ENCODE data around the gene GPR132.

The GPR132 gene

DNA sequence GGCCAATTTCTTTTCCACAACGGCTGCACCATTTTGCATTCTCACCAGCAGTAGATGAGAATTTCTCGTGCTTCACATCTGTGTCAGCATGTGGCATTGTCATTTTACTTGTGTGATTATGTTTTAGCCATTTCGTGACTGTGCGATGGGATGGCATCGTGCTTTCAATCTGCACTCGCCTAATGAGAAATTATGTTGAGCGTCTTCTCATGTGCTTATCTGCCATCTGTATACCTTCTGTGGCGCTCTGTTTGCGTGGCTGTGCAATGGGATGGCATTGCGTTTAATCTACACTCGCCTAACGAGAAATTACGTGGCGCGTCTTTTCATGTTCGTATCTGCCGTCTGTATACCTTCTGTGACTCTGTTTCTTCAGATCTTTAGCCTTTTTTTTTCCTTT is 14.9 kb upstream of the GPR132 start:
- TF ChIP-seq FOXM1 (IDR thresholded peaks at IDR 0.05; ENCODE audit: borderline replicate concordance, low read depth) (no peak), YY1 (IDR thresholded peaks at IDR 0.05; ENCODE audit: low read depth) (no peak), EGR1 (IDR thresholded peaks at IDR 0.05) (no peak), NFIC (IDR thresholded peaks at IDR 0.05) (no peak)
- TF ChIP-seq, protein P1, sequence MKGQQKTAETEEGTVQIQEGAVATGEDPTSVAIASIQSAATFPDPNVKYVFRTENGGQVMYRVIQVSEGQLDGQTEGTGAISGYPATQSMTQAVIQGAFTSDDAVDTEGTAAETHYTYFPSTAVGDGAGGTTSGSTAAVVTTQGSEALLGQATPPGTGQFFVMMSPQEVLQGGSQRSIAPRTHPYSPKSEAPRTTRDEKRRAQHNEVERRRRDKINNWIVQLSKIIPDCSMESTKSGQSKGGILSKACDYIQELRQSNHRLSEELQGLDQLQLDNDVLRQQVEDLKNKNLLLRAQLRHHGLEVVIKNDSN (IDR thresholded peaks at IDR 0.05), result no peak
- TF ChIP-seq, protein P2, sequence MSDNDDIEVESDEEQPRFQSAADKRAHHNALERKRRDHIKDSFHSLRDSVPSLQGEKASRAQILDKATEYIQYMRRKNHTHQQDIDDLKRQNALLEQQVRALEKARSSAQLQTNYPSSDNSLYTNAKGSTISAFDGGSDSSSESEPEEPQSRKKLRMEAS (IDR thresholded peaks at IDR 0.05), result no peak; the same call in 1 of the 2 replicates
- TF ChIP-seq, protein P3, sequence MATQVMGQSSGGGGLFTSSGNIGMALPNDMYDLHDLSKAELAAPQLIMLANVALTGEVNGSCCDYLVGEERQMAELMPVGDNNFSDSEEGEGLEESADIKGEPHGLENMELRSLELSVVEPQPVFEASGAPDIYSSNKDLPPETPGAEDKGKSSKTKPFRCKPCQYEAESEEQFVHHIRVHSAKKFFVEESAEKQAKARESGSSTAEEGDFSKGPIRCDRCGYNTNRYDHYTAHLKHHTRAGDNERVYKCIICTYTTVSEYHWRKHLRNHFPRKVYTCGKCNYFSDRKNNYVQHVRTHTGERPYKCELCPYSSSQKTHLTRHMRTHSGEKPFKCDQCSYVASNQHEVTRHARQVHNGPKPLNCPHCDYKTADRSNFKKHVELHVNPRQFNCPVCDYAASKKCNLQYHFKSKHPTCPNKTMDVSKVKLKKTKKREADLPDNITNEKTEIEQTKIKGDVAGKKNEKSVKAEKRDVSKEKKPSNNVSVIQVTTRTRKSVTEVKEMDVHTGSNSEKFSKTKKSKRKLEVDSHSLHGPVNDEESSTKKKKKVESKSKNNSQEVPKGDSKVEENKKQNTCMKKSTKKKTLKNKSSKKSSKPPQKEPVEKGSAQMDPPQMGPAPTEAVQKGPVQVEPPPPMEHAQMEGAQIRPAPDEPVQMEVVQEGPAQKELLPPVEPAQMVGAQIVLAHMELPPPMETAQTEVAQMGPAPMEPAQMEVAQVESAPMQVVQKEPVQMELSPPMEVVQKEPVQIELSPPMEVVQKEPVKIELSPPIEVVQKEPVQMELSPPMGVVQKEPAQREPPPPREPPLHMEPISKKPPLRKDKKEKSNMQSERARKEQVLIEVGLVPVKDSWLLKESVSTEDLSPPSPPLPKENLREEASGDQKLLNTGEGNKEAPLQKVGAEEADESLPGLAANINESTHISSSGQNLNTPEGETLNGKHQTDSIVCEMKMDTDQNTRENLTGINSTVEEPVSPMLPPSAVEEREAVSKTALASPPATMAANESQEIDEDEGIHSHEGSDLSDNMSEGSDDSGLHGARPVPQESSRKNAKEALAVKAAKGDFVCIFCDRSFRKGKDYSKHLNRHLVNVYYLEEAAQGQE (IDR thresholded peaks at IDR 0.05; ENCODE audit: low read depth), result no peak

DNA sequence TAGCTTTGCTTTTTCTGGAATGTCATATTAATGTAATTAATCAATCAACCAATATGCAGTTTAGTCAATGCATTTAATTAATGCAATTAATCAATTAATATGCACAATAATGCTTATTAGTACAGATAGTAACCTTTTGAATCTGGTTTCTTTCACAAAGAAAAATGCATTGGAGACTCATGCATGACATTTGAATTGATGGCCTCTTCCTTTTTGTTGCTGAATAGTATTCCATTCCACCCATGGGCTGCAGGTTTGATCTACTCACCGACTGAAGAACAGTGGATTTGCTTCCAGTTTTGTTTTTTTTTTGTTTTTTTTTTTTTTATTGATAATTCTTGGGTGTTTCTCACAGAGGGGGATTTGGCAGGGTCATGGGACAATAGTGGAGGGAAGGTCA is 13.1 kb upstream of the GPR132 start:
- TF ChIP-seq, protein P1 (IDR thresholded peaks at IDR 0.05), result no peak
- TF ChIP-seq, protein P2 (IDR thresholded peaks at IDR 0.05), result no peak
- TF ChIP-seq CREB1 (IDR thresholded peaks at IDR 0.05; ENCODE audit: low read depth), result no peak
- no peak for TF ChIP-seq FOXM1 (IDR thresholded peaks at IDR 0.05; ENCODE audit: borderline replicate concordance, low read depth)

DNA sequence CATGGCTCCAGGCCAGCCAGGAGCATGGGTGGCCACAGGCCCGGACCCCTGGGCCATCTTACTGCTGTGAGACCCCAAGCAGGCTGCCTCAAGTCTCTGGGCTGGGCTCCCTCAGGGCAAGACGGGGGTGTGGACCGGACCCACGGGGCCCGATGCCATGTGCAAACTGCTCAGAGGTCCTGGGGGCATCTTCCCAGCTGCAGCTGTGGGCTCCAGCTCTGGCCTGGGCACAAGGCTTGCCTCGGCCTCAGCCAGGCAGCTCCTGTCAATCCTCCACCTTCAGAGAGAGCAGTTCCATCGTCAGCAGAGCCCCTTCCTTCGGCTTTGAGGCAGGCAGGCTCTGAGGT is 12.4 kb upstream of the GPR132 start:
- no peak for TF ChIP-seq YY1 (IDR thresholded peaks at IDR 0.05; ENCODE audit: low read depth)
- TF ChIP-seq CEBPB (IDR thresholded peaks at IDR 0.05), result no peak
- no peak for TF ChIP-seq NFIC (IDR thresholded peaks at IDR 0.05)
- no peak for TF ChIP-seq EP300 (IDR thresholded peaks at IDR 0.05; ENCODE audit: borderline replicate concordance)
- TF ChIP-seq, protein P2 (IDR thresholded peaks at IDR 0.05), result no peak
- no peak for TF ChIP-seq TAF1 (IDR thresholded peaks at IDR 0.05; ENCODE audit: low read depth)
- TF ChIP-seq FOXM1 (IDR thresholded peaks at IDR 0.05; ENCODE audit: borderline replicate concordance, low read depth), result no peak
- TF ChIP-seq, protein P1 (IDR thresholded peaks at IDR 0.05), result no peak
- no peak for TF ChIP-seq EGR1 (IDR thresholded peaks at IDR 0.05)
- no peak for TF ChIP-seq CREB1 (IDR thresholded peaks at IDR 0.05; ENCODE audit: low read depth)
- TF ChIP-seq TCF12 (IDR thresholded peaks at IDR 0.05; ENCODE audit: low read depth), result no peak

DNA sequence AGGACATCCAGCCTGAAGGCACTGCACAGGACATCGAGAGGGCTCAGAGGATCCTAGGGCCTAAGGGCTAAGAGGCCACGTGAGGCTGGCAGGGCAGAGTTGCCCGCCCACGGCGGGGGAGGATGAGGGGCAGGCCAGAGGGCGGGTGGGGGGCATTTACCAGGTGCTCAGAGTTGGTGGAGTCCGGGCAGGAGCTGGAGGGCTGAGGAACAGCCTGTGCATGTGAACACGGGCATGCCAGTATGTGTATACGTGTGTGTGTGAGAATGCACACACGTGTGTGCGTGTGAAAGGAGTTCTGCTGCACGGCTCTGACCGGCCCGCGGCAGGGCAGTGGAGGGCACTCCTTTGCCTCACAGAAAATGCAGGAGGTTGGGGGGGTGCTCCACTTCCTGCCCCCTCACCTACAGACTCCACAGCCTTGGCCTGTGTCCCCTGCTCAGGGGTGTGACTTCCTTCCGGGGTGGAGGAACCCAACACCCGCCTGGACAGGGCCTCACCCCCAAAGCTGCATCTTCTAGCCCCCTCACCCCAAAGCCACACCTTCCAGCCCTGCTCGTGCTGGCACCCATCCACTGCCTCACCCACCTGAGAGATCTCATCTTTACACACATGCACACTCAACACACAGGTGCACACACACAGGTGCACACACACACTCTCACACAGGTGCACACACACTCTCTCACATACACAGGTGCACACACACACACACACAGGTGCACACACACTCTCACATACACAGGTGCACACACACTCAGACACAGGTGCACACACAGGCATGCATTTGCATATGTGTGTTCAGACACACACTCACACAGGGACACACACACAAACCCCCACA is 11.8 kb upstream of the GPR132 start:
- TF ChIP-seq TCF12 (IDR thresholded peaks at IDR 0.05; ENCODE audit: low read depth) (no peak), TEAD4 (IDR thresholded peaks at IDR 0.05) (no peak), FOXM1 (IDR thresholded peaks at IDR 0.05; ENCODE audit: borderline replicate concordance, low read depth) (no peak), EGR1 (IDR thresholded peaks at IDR 0.05) (no peak), TAF1 (IDR thresholded peaks at IDR 0.05; ENCODE audit: low read depth) (no peak), CEBPB (IDR thresholded peaks at IDR 0.05) (no peak), YY1 (IDR thresholded peaks at IDR 0.05; ENCODE audit: low read depth) (no peak), CREB1 (IDR thresholded peaks at IDR 0.05; ENCODE audit: low read depth) (no peak), EP300 (IDR thresholded peaks at IDR 0.05; ENCODE audit: borderline replicate concordance) (no peak), NFIC (IDR thresholded peaks at IDR 0.05) (no peak), ZBTB7A (IDR thresholded peaks at IDR 0.05; ENCODE audit: low read depth) (no peak)
- TF ChIP-seq, protein P2 (IDR thresholded peaks at IDR 0.05), result no peak
- TF ChIP-seq, protein P3 (IDR thresholded peaks at IDR 0.05; ENCODE audit: low read depth), result no peak
- TF ChIP-seq, protein P1 (IDR thresholded peaks at IDR 0.05), result no peak

DNA sequence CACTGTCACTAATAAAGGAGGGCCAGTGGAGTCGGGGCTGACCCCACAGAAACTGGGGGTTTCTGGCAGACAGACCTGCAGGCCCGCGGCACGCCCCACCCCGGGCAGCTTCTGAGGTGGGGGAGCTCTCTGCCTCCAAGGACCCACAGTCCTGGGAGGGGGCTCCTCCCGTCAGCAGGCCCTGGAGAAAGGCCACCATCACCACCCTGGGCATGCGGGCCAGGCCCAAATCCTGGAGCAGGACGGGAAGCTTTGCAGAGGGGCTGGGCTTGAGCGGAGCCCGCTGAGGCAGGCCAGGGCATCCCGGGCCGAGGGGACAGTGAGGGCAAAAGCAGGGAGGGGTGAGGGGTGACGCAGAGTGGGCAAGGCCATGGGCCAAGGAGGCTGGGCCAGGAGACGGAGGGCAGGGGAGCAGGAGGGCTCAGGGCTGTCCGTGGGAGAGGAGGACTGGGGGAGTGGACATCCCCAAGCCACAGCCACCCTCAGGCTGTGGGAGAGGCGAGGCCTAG is 11.1 kb upstream of the GPR132 start:
- TF ChIP-seq EGR1 (IDR thresholded peaks at IDR 0.05) (no peak), CREB1 (IDR thresholded peaks at IDR 0.05; ENCODE audit: low read depth) (no peak), TEAD4 (IDR thresholded peaks at IDR 0.05) (no peak), ZBTB7A (IDR thresholded peaks at IDR 0.05; ENCODE audit: low read depth) (no peak), TAF1 (IDR thresholded peaks at IDR 0.05; ENCODE audit: low read depth) (no peak), YY1 (IDR thresholded peaks at IDR 0.05; ENCODE audit: low read depth) (no peak), RAD21 (IDR thresholded peaks at IDR 0.05; ENCODE audit: low read depth) (no peak), TCF12 (IDR thresholded peaks at IDR 0.05; ENCODE audit: low read depth) (no peak), EP300 (IDR thresholded peaks at IDR 0.05; ENCODE audit: borderline replicate concordance) (no peak), NFIC (IDR thresholded peaks at IDR 0.05) (no peak), CEBPB (IDR thresholded peaks at IDR 0.05) (no peak), FOXM1 (IDR thresholded peaks at IDR 0.05; ENCODE audit: borderline replicate concordance, low read depth) (no peak)
- TF ChIP-seq, protein P2 (IDR thresholded peaks at IDR 0.05), result no peak
- TF ChIP-seq, protein P1 (IDR thresholded peaks at IDR 0.05), result no peak
- TF ChIP-seq, protein P3 (IDR thresholded peaks at IDR 0.05; ENCODE audit: low read depth), result no peak
